NT2/D1 (cell line): Measurements from ENCODE around the gene ADAMTSL2.

Experiments used
- SUZ12 ChIP-seq: IDR thresholded peaks from 2 replicates; pipeline ENCODE4 v1.6.1; 2011; ENCODE audit not compliant: insufficient read length, insufficient read depth; ENCODE audit errors: extremely low read depth
- ZNF274 ChIP-seq: IDR thresholded peaks from 2 replicates; pipeline ENCODE4 v1.6.1; 2011; ENCODE audit warnings: mild to moderate bottlenecking, low read depth, low read length

- no peak for TF ChIP-seq SUZ12
- TF ChIP-seq ZNF274, result no peak
These were observed 88.1 kb downstream of the ADAMTSL2 start for GRCh38 chr9:133622555-133622954.
